HepG2 (cell line): ENCODE results near the gene DLG5. TPM values are rescaled to one million over a fixed set of nuclear protein-coding genes. Genes with fewer than 3 reads are reported as not detected.

Source experiments
- ERF ChIP-seq: IDR thresholded peaks from 2 replicates; pipeline ENCODE4 v1.6.1; 2018; ENCODE audit warnings: missing biosample characterization, missing genetic modification reagents
- GABPB1 ChIP-seq: IDR thresholded peaks from 2 replicates; pipeline ENCODE4 v1.6.1; 2016; ENCODE audit warnings: mild to moderate bottlenecking, missing genetic modification reagents, moderate library complexity, missing compliant biosample characterization
- HNRNPK ChIP-seq: fragments of 200-400 bp; formaldehyde crosslinking; IDR thresholded peaks from 2 replicates; pipeline ENCODE4 v1.6.1; 2018; ENCODE audit warnings: low read length, low read depth, moderate library complexity, mild to moderate bottlenecking; ENCODE audit not compliant: poor library complexity, severe bottlenecking
- MTF1 ChIP-seq: sonication (generic); formaldehyde crosslinking; IDR thresholded peaks from 2 replicates; pipeline ENCODE4 v1.5.0; 2020; ENCODE audit warnings: missing genetic modification reagents
- NBN ChIP-seq: fragments of 450-650 bp; conservative IDR thresholded peaks from 2 replicates; pipeline ENCODE4 v1.6.1; 2017
- POLR2A ChIP-seq, 2 experiments: IDR thresholded peaks; 2 replicates each; pipeline ENCODE4 v1.6.1; 2011; ENCODE audit warnings: low read depth in 2 of 2, low read length in 2 of 2, mild to moderate bottlenecking in 1 of 2, moderate library complexity in 1 of 2; ENCODE audit not compliant: insufficient read depth in 1 of 2
- POLR2AphosphoS2 ChIP-seq: IDR thresholded peaks from 2 replicates; pipeline ENCODE4 v1.6.1; 2011; ENCODE audit warnings: low read depth, low read length, improper control_type of control experiment
- REPIN1 ChIP-seq: sonication (generic); formaldehyde crosslinking; IDR thresholded peaks from 2 replicates; pipeline ENCODE4 v1.8.0; 2022; ENCODE audit warnings: missing genetic modification reagents, low read depth, mild to moderate bottlenecking, borderline replicate concordance
- THAP8 ChIP-seq: sonication (generic); formaldehyde crosslinking; IDR thresholded peaks from 2 replicates; pipeline ENCODE4 v1.5.1; 2020; ENCODE audit warnings: missing genetic modification reagents, mild to moderate bottlenecking, borderline replicate concordance
- ZNF580 ChIP-seq: IDR thresholded peaks from 2 replicates; pipeline ENCODE4 v1.6.1; 2016; ENCODE audit warnings: low read depth, borderline replicate concordance
- polyA plus RNA-seq, 8 experiments: library from polyadenylated mRNA; depleted of rRNA in 3 of 8; stranded (reverse) in 7 of 8; unstranded in 1 of 8; fragments of >200 nt; fragmentation: Illumina TruSeq in 4 of 8; extraction: Trizol in 4 of 8; gene quantifications; 2 replicates each; pipeline versions ENCODE4 v1.2.1 to v1.2.3, GENCODE V29; 2011 to 2016; ENCODE audit warnings: low read depth in 4 of 8, missing spikeins in 1 of 8, mixed read lengths in 1 of 8; ENCODE audit not compliant: insufficient read depth in 1 of 8
- total RNA-seq, 5 experiments: library from RNA; depleted of rRNA; stranded (reverse); fragments of >200 nt; fragmentation: Illumina TruSeq; extraction: Trizol; gene quantifications; 2 replicates each; pipeline ENCODE4 v1.2.3, GENCODE V29; 2016; ENCODE audit warnings: low read depth in 1 of 5
- TF ChIP-seq, protein P1 (sequence below): sonication (generic); formaldehyde crosslinking; IDR thresholded peaks from 2 replicates; pipeline ENCODE4 v1.8.1; 2022; ENCODE audit warnings: low read depth, mild to moderate bottlenecking, missing genetic modification reagents
- TF ChIP-seq, protein P2 (sequence below): sonication (generic); formaldehyde crosslinking; IDR thresholded peaks from one replicate; pipeline ENCODE4 v1.5.1; 2020; ENCODE audit warnings: mild to moderate bottlenecking, missing genetic modification reagents; ENCODE audit errors: not compliant biosample characterization
- TF ChIP-seq, protein P3 (sequence below): sonication (generic); formaldehyde crosslinking; IDR thresholded peaks from 2 replicates; pipeline ENCODE4 v1.4.0; 2020; ENCODE audit warnings: missing genetic modification reagents
- TF ChIP-seq, protein P4 (sequence below): sonication (generic); formaldehyde crosslinking; conservative IDR thresholded peaks from 2 replicates; pipeline ENCODE4 v1.8.0; 2022; ENCODE audit warnings: missing genetic modification reagents

DLG5 gene
- total and polyA plus RNA-seq, 2 of the 13 experiments (the other 11 are each of a cell fraction or from before 2014, with no cell fraction given) = 15.5 to 18.2 TPM

GRCh38 chr10:77889277-77889903, 37.2 kb downstream of the DLG5 start (continued):
- TF ChIP-seq, protein P1, sequence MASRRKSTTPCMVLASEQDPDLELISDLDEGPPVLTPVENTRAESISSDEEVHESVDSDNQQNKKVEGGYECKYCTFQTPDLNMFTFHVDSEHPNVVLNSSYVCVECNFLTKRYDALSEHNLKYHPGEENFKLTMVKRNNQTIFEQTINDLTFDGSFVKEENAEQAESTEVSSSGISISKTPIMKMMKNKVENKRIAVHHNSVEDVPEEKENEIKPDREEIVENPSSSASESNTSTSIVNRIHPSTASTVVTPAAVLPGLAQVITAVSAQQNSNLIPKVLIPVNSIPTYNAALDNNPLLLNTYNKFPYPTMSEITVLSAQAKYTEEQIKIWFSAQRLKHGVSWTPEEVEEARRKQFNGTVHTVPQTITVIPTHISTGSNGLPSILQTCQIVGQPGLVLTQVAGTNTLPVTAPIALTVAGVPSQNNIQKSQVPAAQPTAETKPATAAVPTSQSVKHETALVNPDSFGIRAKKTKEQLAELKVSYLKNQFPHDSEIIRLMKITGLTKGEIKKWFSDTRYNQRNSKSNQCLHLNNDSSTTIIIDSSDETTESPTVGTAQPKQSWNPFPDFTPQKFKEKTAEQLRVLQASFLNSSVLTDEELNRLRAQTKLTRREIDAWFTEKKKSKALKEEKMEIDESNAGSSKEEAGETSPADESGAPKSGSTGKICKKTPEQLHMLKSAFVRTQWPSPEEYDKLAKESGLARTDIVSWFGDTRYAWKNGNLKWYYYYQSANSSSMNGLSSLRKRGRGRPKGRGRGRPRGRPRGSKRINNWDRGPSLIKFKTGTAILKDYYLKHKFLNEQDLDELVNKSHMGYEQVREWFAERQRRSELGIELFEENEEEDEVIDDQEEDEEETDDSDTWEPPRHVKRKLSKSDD (CRISPR knock-in tag) = no peak
- TF ChIP-seq MTF1 (CRISPR knock-in tag) (no peak), ZNF580 (no peak), THAP8 (CRISPR knock-in tag) (no peak), POLR2AphosphoS2 (no peak), HNRNPK (no peak), ERF (CRISPR knock-in tag) (peak; percentile 38; the same call in 1 of the 2 replicates), POLR2A (IDR thresholded peaks at IDR 0.05; ENCODE audit: insufficient read depth in 1 of 2, low read depth in 2 of 2, low read length in 2 of 2) (peak; percentile 65 to 77; a peak in 3 of 4 replicates), GABPB1 (0 out of 2 replicates have a peak, but pooled peaks have one; percentile 22), REPIN1 (no peak; the same call in 1 of the 2 replicates), NBN (no peak)
- TF ChIP-seq, protein P2, sequence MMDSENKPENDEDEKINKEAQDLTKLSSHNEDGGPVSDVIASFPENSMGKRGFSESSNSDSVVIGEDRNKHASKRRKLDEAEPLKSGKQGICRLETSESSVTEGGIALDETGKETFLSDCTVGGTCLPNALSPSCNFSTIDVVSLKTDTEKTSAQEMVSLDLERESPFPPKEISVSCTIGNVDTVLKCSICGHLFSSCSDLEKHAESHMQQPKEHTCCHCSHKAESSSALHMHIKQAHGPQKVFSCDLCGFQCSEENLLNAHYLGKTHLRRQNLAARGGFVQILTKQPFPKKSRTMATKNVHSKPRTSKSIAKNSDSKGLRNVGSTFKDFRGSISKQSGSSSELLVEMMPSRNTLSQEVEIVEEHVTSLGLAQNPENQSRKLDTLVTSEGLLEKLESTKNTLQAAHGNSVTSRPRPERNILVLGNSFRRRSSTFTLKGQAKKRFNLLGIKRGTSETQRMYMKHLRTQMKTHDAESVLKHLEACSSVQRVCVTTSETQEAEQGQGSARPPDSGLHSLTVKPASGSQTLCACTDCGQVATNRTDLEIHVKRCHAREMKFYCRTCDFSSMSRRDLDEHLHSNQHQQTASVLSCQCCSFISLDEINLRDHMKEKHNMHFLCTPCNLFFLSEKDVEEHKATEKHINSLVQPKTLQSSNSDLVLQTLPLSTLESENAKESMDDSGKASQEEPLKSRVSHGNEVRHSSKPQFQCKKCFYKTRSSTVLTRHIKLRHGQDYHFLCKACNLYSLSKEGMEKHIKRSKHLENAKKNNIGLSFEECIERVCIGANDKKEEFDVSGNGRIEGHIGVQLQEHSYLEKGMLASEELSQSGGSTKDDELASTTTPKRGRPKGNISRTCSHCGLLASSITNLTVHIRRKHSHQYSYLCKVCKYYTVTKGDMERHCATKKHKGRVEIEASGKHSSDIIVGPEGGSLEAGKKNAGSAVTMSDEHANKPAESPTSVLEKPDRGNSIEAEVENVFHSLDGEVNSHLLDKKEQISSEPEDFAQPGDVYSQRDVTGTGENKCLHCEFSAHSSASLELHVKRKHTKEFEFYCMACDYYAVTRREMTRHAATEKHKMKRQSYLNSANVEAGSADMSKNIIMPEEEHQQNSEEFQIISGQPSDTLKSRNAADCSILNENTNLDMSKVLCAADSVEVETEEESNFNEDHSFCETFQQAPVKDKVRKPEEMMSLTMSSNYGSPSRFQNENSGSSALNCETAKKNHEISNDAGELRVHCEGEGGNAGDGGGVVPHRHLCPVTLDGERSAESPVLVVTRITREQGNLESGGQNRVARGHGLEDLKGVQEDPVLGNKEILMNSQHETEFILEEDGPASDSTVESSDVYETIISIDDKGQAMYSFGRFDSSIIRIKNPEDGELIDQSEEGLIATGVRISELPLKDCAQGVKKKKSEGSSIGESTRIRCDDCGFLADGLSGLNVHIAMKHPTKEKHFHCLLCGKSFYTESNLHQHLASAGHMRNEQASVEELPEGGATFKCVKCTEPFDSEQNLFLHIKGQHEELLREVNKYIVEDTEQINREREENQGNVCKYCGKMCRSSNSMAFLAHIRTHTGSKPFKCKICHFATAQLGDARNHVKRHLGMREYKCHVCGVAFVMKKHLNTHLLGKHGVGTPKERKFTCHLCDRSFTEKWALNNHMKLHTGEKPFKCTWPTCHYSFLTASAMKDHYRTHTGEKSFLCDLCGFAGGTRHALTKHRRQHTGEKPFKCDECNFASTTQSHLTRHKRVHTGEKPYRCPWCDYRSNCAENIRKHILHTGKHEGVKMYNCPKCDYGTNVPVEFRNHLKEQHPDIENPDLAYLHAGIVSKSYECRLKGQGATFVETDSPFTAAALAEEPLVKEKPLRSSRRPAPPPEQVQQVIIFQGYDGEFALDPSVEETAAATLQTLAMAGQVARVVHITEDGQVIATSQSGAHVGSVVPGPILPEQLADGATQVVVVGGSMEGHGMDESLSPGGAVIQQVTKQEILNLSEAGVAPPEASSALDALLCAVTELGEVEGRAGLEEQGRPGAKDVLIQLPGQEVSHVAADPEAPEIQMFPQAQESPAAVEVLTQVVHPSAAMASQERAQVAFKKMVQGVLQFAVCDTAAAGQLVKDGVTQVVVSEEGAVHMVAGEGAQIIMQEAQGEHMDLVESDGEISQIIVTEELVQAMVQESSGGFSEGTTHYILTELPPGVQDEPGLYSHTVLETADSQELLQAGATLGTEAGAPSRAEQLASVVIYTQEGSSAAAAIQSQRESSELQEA (CRISPR knock-in tag) = peak; percentile 26
- TF ChIP-seq, protein P3, sequence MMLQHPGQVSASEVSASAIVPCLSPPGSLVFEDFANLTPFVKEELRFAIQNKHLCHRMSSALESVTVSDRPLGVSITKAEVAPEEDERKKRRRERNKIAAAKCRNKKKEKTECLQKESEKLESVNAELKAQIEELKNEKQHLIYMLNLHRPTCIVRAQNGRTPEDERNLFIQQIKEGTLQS (CRISPR knock-in tag) = no peak
- TF ChIP-seq, protein P4, sequence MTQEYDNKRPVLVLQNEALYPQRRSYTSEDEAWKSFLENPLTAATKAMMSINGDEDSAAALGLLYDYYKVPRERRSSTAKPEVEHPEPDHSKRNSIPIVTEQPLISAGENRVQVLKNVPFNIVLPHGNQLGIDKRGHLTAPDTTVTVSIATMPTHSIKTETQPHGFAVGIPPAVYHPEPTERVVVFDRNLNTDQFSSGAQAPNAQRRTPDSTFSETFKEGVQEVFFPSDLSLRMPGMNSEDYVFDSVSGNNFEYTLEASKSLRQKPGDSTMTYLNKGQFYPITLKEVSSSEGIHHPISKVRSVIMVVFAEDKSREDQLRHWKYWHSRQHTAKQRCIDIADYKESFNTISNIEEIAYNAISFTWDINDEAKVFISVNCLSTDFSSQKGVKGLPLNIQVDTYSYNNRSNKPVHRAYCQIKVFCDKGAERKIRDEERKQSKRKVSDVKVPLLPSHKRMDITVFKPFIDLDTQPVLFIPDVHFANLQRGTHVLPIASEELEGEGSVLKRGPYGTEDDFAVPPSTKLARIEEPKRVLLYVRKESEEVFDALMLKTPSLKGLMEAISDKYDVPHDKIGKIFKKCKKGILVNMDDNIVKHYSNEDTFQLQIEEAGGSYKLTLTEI (CRISPR knock-in tag) = no peak
